SK-N-SH (cell line): ENCODE data around the gene CDH3. TPM values are rescaled to one million over a fixed set of nuclear protein-coding genes. Genes with fewer than 3 reads are reported as not detected.

ENCODE experiments used
- CTCF ChIA-PET: fragments of 300-600, 350-600 bp; formaldehyde crosslinking; extraction: SDS; loops from one replicate; lab custom pipeline; 2021; lab: Yijun Ruan, JAX
- POLR2A ChIA-PET: fragments of 350-600 bp; sonication (Branson Sonifier 250); formaldehyde crosslinking; extraction: SDS; loops from one replicate; lab custom pipeline; 2020; ENCODE audit warnings: antibody characterized with exemption, inconsistent platforms; lab: Yijun Ruan, JAX
- DNase-seq: peaks from one replicate; pipeline ENCODE4 v3.0.0; 2012
- H2AFZ ChIP-seq: fragments of 200-600 bp; sonication (generic); 2 replicates; pipeline ENCODE4 v1.8.1; 2016; ENCODE audit warnings: antibody characterized with exemption, mild to moderate bottlenecking, low read depth
- H3F3A ChIP-seq: fragments of 200-600 bp; sonication (generic); replicated peaks from 2 replicates; pipeline ENCODE3; 2016; ENCODE audit warnings: antibody characterized with exemption, mild to moderate bottlenecking; ENCODE audit not compliant: insufficient read depth
- H3K27ac ChIP-seq, 2 experiments: fragments of 200-500 bp in 1 of 2; fragments of 200-600 bp in 1 of 2; sonication (Bioruptor generic) in 1 of 2; sonication (generic), shearing (Covaris generic) in 1 of 2; 2 replicates each; pipeline versions ENCODE4 v1.5.1 to v1.6.1; 2014 to 2016; ENCODE audit warnings: low read depth in 2 of 2, inconsistent platforms in 1 of 2, low read length in 1 of 2, mild to moderate bottlenecking in 1 of 2, mixed read lengths in 1 of 2
- H3K27me3 ChIP-seq: fragments of 200-600 bp; sonication (generic), shearing (Covaris generic); 2 replicates; pipeline ENCODE4 v1.6.1; 2016; ENCODE audit warnings: mixed run types; ENCODE audit not compliant: insufficient read depth
- H3K36me3 ChIP-seq, 2 experiments: fragments of 200-500 bp in 1 of 2; fragments of 200-600 bp in 1 of 2; sonication (Bioruptor generic) in 1 of 2; sonication (generic) in 1 of 2; replicated peaks in 1 of 2; 2 replicates each; pipeline versions ENCODE3 to v1.5.1; 2014 to 2016; ENCODE audit warnings: low read length in 1 of 2, mild to moderate bottlenecking in 1 of 2; ENCODE audit not compliant: insufficient read depth in 2 of 2, control insufficient read depth in 1 of 2
- H3K4me1 ChIP-seq, 2 experiments: fragments of 200-500 bp in 1 of 2; fragments of 200-600 bp in 1 of 2; sonication (Bioruptor generic) in 1 of 2; sonication (generic), shearing (Covaris generic) in 1 of 2; 2 replicates each; pipeline versions ENCODE4 v1.5.1 to v1.6.1; 2014 to 2016; ENCODE audit warnings: low read depth in 1 of 2, low read length in 1 of 2, mixed run types in 1 of 2; ENCODE audit not compliant: insufficient read depth in 2 of 2, control insufficient read depth in 1 of 2
- H3K4me2 ChIP-seq: fragments of 200-600 bp; sonication (generic), shearing (Covaris generic); 2 replicates; pipeline ENCODE4 v1.6.1; 2017; ENCODE audit warnings: mixed run types
- H3K4me3 ChIP-seq, 2 experiments: fragments of 200-500 bp in 1 of 2; fragments of 200-600 bp in 1 of 2; sonication (Bioruptor generic) in 1 of 2; sonication (generic), shearing (Covaris generic) in 1 of 2; 2 replicates each; pipeline versions ENCODE4 v1.5.1 to v1.8.1; 2014 to 2016; ENCODE audit warnings: low read depth in 2 of 2, inconsistent platforms in 1 of 2, low read length in 1 of 2, mild to moderate bottlenecking in 1 of 2, mixed read lengths in 1 of 2, moderate library complexity in 1 of 2
- H3K79me2 ChIP-seq: fragments of 200-600 bp; sonication (generic); 2 replicates; pipeline ENCODE4 v1.8.1; 2017; ENCODE audit warnings: mild to moderate bottlenecking; ENCODE audit not compliant: insufficient read depth
- H3K9ac ChIP-seq: fragments of 200-600 bp; sonication (generic); 2 replicates; pipeline ENCODE4 v1.6.1; 2017; ENCODE audit warnings: mixed run types
- H3K9me2 ChIP-seq: fragments of 200-600 bp; sonication (generic); 2 replicates; pipeline ENCODE4 v1.6.1; 2017; ENCODE audit warnings: mixed run types
- H3K9me3 ChIP-seq: fragments of 200-600 bp; sonication (generic); 2 replicates; pipeline ENCODE4 v1.6.1; 2017; ENCODE audit warnings: mixed run types, mild to moderate bottlenecking, moderate library complexity
- H4K20me1 ChIP-seq: fragments of 200-600 bp; sonication (generic); 2 replicates; pipeline ENCODE4 v1.6.1; 2017; ENCODE audit warnings: mild to moderate bottlenecking, mixed run types; ENCODE audit not compliant: insufficient read depth
- ELF1 ChIP-seq: IDR thresholded peaks from 2 replicates; pipeline ENCODE4 v1.4.0; 2012
- FOSL2 ChIP-seq: IDR thresholded peaks from 2 replicates; pipeline ENCODE4 v1.4.0; 2012; ENCODE audit warnings: low read depth, mild to moderate bottlenecking, moderate library complexity, borderline replicate concordance
- FOXJ3 ChIP-seq: sonication (generic); formaldehyde crosslinking; IDR thresholded peaks from 2 replicates; pipeline ENCODE4 v1.5.1; 2020; ENCODE audit warnings: mild to moderate bottlenecking, missing genetic modification reagents
- GABPA ChIP-seq: IDR thresholded peaks from 2 replicates; pipeline ENCODE4 v1.4.0; 2012; ENCODE audit warnings: low read depth, mild to moderate bottlenecking
- IRF3 ChIP-seq: fragments of 150-350 bp; IDR thresholded peaks from 2 replicates; pipeline ENCODE4 v1.6.1; 2016; ENCODE audit warnings: mild to moderate bottlenecking, low read depth, low read length
- MXI1 ChIP-seq: IDR thresholded peaks from 2 replicates; pipeline ENCODE4 v1.6.1; 2012; ENCODE audit warnings: mild to moderate bottlenecking, low read depth, low read length, improper control_type of control experiment
- NRF1 ChIP-seq: IDR thresholded peaks from 2 replicates; pipeline ENCODE4 v1.6.1; 2012; ENCODE audit warnings: low read depth, mild to moderate bottlenecking, low read length
- RAD21 ChIP-seq: IDR thresholded peaks from 2 replicates; pipeline ENCODE4 v1.6.1; 2012; ENCODE audit warnings: mild to moderate bottlenecking, low read length
- RCOR1 ChIP-seq: fragments of 150-350 bp; IDR thresholded peaks from 2 replicates; pipeline ENCODE4 v1.6.1; 2017; ENCODE audit warnings: antibody characterized with exemption, low read length
- RFX5 ChIP-seq: IDR thresholded peaks from 2 replicates; pipeline ENCODE4 v1.6.1; 2012; ENCODE audit warnings: mild to moderate bottlenecking, improper control_type of control experiment, low read length
- TEAD4 ChIP-seq: IDR thresholded peaks from 2 replicates; pipeline ENCODE4 v1.4.0; 2012; ENCODE audit warnings: mild to moderate bottlenecking, borderline replicate concordance; ENCODE audit not compliant: insufficient read depth
- USF2 ChIP-seq: fragments of 150-350 bp; IDR thresholded peaks from 2 replicates; pipeline ENCODE4 v1.6.1; 2017; ENCODE audit warnings: antibody characterized with exemption, low read length, low read depth, borderline replicate concordance
- YY1 ChIP-seq: IDR thresholded peaks from 2 replicates; pipeline ENCODE4 v1.4.0; 2012; ENCODE audit warnings: low read depth, mild to moderate bottlenecking
- ZBTB33 ChIP-seq: IDR thresholded peaks from 2 replicates; pipeline ENCODE4 v1.4.0; 2012; ENCODE audit warnings: low read depth, borderline replicate concordance
- WGBS: methylation state at CpG from one replicate; pipeline ENCODE4 v1.1.6; 2017; ENCODE audit warnings: low lambda C conversion rate; 5-methylcytosine and 5-hydroxymethylcytosine counted together
- polyA plus RNA-seq, 3 experiments: library from polyadenylated mRNA; depleted of rRNA; stranded (reverse); fragments of >200 nt; gene quantifications; 2 replicates each; pipeline ENCODE4 v1.2.3, GENCODE V29; 2012
- TF ChIP-seq, protein P1 (sequence below): IDR thresholded peaks from 2 replicates; pipeline ENCODE4 v1.4.0; 2012; ENCODE audit warnings: low read depth
- TF ChIP-seq, protein P2 (sequence below): IDR thresholded peaks from 2 replicates; pipeline ENCODE4; 2012

CDH3 gene
- polyA plus RNA-seq, 1 of the 3 experiments (the other 2 are of a cell fraction) = not detected

DNA sequence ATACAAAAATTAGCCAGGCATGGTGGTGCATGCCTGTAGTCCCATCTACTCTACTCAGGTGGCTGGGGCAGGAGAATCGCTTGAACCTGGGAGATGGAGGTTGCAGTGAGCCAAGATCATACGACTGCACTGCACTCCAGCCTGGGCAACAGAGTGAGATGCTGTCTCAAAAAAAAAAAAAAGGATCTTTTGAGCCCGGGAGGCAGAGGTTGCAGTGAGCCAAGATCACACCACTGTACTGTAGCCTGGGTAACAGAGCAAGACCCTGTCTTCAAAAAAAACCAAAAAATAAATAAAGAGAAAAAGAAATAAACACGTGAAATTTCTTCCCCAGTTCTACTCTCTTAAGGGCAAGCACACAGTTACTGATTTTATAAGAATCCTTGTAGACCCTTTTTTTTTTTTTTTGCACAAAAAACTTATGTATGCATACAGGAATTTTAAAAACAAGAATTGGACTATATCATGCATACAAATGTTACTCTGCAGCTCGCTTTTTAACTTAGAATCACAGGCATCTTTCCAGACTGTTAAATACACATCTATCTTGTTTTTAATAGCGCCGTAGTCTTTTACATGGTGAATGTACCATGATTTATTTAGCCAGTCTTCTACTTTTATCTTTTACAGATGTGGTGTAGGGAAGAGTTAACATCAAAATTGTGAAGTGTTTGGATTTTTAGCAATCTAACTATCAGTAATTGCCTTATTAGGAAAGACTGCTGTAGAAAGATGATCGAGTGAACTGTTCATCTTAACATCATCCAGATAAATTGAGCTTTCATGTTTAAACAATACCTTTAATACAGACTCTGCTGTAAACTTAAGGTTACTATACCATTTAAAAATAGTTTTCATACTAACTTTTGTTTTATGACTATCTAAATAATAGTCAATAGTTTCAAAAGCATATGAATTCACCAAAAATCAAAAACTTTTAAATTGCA is 14.6 kb downstream of the CDH3 start:
- 42% methylated on average over 8 of the region's 8 CpGs for WGBS
- no peak for DNase-seq
- H3K27me3 ChIP-seq = no peaks in the 10 kb centered on the region
- no peak overlapping the region for H3K4me2 ChIP-seq
- no peak overlapping the region for H3K4me3 ChIP-seq
- ChIA-PET CTCF (interaction anchor here (1.7 kb wide), 1 partner anchor 131 kb away, joined by 4 read pairs; no protein-coding TSS in a partner anchor), POLR2A (no interaction called here)
- no peaks in the 10 kb centered on the region for H3K9me3 ChIP-seq
- H4K20me1 ChIP-seq = no peaks in the 10 kb centered on the region
- H3K79me2 ChIP-seq = no peaks in the 10 kb centered on the region
- no peak overlapping the region for H3K27ac ChIP-seq
- no peaks in the 10 kb centered on the region for H3K4me1 ChIP-seq
- H3K9me2 ChIP-seq = no peaks in the 10 kb centered on the region
- H3K36me3 ChIP-seq = no peaks in the 10 kb centered on the region
- H2AFZ ChIP-seq = no peak overlapping the region
- no peaks in the 10 kb centered on the region for H3F3A ChIP-seq
- no peak overlapping the region for H3K9ac ChIP-seq
- TF ChIP-seq FOXJ3 (no peak), ZBTB33 (no peak), ELF1 (no peak), RFX5 (no peak), FOSL2 (no peak), USF2 (no peak), RCOR1 (no peak), TEAD4 (no peak), GABPA (no peak)
- TF ChIP-seq, protein P1, sequence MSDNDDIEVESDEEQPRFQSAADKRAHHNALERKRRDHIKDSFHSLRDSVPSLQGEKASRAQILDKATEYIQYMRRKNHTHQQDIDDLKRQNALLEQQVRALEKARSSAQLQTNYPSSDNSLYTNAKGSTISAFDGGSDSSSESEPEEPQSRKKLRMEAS = no peak
- TF ChIP-seq, protein P2, sequence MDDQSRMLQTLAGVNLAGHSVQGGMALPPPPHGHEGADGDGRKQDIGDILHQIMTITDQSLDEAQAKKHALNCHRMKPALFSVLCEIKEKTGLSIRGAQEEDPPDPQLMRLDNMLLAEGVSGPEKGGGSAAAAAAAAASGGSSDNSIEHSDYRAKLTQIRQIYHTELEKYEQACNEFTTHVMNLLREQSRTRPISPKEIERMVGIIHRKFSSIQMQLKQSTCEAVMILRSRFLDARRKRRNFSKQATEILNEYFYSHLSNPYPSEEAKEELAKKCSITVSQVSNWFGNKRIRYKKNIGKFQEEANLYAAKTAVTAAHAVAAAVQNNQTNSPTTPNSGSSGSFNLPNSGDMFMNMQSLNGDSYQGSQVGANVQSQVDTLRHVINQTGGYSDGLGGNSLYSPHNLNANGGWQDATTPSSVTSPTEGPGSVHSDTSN = no peak

- no peaks in the 10 kb centered on the region for H3K9me3 ChIP-seq
- no peak overlapping the region for H3K27ac ChIP-seq
- H3K4me3 ChIP-seq = no peak overlapping the region
- H2AFZ ChIP-seq = no peak overlapping the region
- H3K4me2 ChIP-seq = no peak overlapping the region
- H3F3A ChIP-seq = no peaks in the 10 kb centered on the region
- no peak for DNase-seq
- H3K4me1 ChIP-seq = no peaks in the 10 kb centered on the region
- ChIA-PET POLR2A (no interaction called here), CTCF (interaction anchor here (1.7 kb wide), 1 partner anchor 131 kb away, joined by 4 read pairs; no protein-coding TSS in a partner anchor)
- H3K36me3 ChIP-seq = no peaks in the 10 kb centered on the region
- no peaks in the 10 kb centered on the region for H3K79me2 ChIP-seq
- 46% methylated on average over 6 of the region's 6 CpGs for WGBS
- no peaks in the 10 kb centered on the region for H3K27me3 ChIP-seq
- H3K9me2 ChIP-seq = no peaks in the 10 kb centered on the region
- no peak overlapping the region for H3K9ac ChIP-seq
- H4K20me1 ChIP-seq = no peaks in the 10 kb centered on the region
- TF ChIP-seq, protein P2 = no peak
- TF ChIP-seq NRF1 = no peak
- no peak for TF ChIP-seq RFX5
- TF ChIP-seq IRF3 = no peak
- no peak for TF ChIP-seq YY1
- TF ChIP-seq MXI1 = no peak
- no peak for TF ChIP-seq ZBTB33
- TF ChIP-seq RAD21 = no peak
These were observed 15.3 kb downstream of the CDH3 start for GRCh38 chr16:68660359-68660795.
